ENCODE results near the gene CCDC144A.
"Not testable (repeated sequence)": the region's sequence is repeated elsewhere in the genome, so short reads cannot be mapped to it uniquely, and the experiment has no call there.

CCDC144A gene

DNA sequence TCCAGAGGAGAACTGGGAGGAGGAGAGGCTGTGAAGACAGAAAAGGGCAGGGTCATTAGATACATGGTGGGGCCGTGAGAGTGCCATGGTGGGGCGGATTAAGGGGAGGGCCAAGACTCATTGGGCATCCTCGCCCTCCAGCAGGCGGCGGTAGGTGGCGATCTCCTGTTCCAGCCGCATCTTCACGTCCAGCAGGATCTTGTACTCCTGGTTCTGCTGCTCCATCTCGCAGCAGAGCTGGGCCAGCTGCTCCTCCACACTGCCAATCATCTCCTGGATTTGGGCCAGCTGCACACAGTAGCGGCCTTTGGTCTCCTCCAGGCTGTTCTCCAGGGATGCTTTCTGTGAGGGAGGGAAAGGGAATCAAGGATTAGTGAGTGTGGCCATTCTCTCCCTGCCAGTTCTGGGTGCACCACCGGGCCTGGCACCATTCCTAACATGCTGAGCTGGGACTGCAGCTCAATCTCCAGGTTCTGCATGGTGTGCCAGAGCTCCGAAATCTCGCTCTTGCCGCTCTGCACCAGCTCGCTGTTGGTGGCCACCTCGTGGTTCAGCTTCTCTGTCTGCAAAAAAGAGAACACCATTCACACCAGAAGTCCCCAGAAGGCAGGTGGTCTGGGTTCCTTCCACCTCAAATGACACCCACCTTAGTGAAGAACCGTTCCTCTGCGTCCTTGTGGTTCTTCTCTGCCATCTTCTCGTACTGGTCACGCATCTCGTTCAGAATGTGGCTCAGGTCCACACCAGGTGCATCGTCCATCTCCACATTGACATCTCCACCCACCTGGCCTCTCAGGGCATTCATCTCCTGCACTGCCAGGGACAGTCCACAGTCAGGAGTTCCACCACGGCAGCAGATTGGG, 129.0 kb downstream of the CCDC144A start:
- ATAC-seq, result no peak

DNA sequence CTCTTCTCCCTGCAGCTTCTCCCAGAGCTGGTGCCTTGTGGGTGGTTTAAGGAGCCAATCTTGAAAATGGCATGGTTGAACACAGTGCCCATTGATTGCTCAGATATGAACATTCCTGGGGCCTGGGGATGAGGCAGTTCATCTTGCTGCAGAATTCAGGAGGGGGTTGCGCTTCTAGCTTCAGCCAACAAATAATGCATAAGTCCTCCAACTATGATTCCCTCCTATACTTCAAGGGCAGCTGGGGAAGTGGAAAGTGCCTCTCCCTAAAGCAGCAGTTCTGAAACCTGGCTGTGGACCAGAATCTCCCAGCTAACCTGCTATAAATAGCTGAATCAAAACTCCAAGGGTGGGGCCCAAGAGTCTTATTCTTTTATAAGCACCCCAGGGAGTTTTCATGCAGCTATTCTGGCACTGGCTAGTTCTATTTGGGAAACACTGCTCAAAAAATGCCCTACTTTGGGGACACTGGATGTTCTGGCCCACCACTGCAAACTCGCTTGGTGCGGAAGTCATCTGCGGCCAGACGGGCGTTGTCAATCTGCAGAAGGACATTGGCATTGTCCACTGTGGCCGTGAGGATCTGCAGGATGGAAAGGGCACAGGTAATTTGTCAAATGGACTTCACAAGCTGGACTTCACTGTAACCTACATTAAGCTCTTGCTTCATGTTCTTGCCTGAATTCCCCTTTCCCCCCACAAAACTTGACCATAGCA, 130.3 kb downstream of the CCDC144A start:
- no peak for ATAC-seq

DNA sequence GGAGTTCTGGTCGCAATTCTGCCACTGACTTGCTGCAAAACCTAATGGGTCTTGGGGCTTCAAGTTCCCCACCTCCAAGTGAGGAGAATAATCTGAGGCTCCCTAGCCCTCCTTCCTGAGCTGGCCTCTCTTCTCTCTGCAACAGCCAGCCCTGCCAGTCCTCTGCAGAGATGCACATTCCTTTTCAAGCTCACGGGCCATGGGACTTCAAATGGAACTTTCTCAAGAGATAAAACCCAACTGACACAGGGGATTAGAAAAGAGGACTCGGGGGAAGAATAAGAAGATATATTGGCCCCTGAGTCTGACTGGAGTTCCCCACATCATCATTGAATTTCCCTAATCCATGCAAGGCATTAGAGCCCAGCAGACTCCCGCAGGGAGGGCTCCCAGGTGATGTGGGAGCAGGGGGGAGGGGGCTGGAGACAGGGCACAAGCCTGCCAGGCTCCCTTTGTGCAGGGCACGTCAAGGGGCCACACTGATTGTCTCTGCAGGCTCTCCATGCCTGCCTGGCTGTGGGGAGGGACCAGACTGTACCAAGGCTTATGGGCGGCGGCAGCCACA, 131.0 kb downstream of the CCDC144A start:
- ATAC-seq, result no peak

DNA sequence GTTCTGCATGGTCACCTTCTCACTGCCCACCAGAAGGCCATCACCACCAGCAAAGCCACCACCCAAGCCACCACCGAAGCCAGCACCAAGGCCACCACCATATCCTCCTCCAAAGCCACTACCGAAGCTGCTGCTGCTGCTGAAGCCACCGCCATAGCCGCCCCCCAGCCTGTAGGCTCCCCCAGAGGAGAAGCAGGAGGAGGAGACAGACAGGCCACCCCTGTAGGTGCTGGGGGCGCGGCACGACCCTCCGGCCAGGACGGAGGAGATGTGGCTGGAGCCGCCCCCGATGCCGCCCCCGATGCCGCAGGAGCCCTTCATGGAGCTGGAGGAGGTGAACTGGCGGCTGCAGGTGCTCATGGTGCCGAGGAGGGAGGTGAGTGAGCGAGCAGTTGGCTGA, 132.1 kb downstream of the CCDC144A start:
- ATAC-seq, result not testable (repeated sequence)

DNA sequence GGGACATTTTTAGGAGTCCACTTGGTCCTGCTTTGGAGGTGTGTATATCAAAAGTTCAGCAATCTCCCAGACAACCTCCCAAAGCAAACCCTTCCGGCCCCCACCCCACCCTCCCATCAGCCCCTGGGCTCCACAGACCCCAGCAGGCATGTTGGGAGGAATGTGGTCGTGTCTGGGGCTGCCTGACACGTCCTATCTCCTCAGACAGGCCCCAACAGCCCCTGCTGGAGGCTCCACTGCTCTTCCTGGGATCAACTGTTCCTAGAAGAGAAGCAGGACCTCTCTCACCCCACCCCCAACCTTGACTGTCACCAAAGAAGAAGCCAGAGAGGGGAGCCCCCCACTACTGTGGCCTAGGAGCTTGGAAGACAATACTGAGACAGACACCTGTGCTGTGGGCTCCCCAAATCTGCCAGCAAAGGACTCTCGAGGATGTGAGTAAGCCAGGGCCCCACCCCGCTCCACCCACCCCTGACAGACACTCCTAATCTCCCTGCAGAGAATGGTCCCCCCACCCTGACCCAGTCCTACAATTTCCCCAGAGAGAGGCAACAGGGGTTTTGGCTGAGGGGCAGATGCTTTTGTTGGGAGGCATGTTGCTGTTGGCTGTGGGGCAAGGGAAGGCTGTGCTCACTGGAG, 133.8 kb downstream of the CCDC144A start:
- not testable (repeated sequence) for ATAC-seq

All from activated CD4-positive, CD25-positive, alpha-beta regulatory T cell treated with anti-CD3 and anti-CD28 coated beads, Interleukin-2, amount 50 U/mL, for 24 hours (primary cell).